Upper lobe of left lung (tissue), 6 donors: ENCODE measurements around the gene MBP. TPM values are rescaled to one million over a fixed set of nuclear protein-coding genes. Genes with fewer than 3 reads are reported as not detected.

Experiments
- ATAC-seq, 2 donors: fragments of 200-7000 bp; cut with Tn5 transposase; one replicate each; pipeline ENCODE4 v1.9.1; 2022; ENCODE audit warnings: mild to moderate bottlenecking in 2 of 2, moderate library complexity in 2 of 2; ENCODE audit not compliant: low FRiP score in 2 of 2
- DNase-seq, 2 donors: peaks; one replicate each; pipeline ENCODE4 v3.0.0-alpha.2; 2019 to 2020
- H3K27ac ChIP-seq, 4 donors: fragments of 200-600 bp; sonication (generic); one replicate each; pipeline ENCODE4 v1.5.1; 2016 to 2019
- H3K27me3 ChIP-seq, 4 donors: fragments of 200-600 bp; sonication (generic); one replicate each; pipeline ENCODE4 v1.5.1; 2017 to 2019
- H3K36me3 ChIP-seq, 4 donors: fragments of 200-600 bp; sonication (generic); one replicate each; pipeline ENCODE4 v1.5.1; 2016 to 2019
- H3K4me1 ChIP-seq, 4 donors: fragments of 200-600 bp; sonication (generic); one replicate each; pipeline ENCODE4 v1.5.1; 2018 to 2019
- H3K4me3 ChIP-seq, 4 donors: fragments of 200-600 bp; sonication (generic); one replicate each; pipeline ENCODE4 v1.5.1; 2017 to 2019; ENCODE audit warnings: mild to moderate bottlenecking in 2 of 4, moderate library complexity in 1 of 4
- H3K9me3 ChIP-seq, 4 donors: fragments of 200-600 bp; sonication (generic); one replicate each; pipeline ENCODE4 v1.5.1; 2018 to 2019
- CTCF ChIP-seq, 6 experiments: fragments of 450-650 bp in 4 of 6; fragments of 200-600 bp in 2 of 6; sonication (generic) in 2 of 6; IDR thresholded peaks; one replicate each; pipeline ENCODE4 v1.5.1; 2016 to 2019; ENCODE audit warnings: antibody characterized with exemption in 6 of 6
- EP300 ChIP-seq, 4 donors: sonication (generic); formaldehyde crosslinking; IDR thresholded peaks; one replicate each; pipeline ENCODE4 v1.5.1; 2017; ENCODE audit warnings: antibody characterized with exemption in 4 of 4, control low read depth in 2 of 4
- POLR2A ChIP-seq, 4 donors: fragments of 450-650 bp; IDR thresholded peaks; one replicate each; pipeline ENCODE4 v1.5.1; 2016 to 2017; ENCODE audit warnings: antibody characterized with exemption in 4 of 4, mild to moderate bottlenecking in 2 of 4
- POLR2AphosphoS5 ChIP-seq, 2 donors: sonication (generic); formaldehyde crosslinking; IDR thresholded peaks; one replicate each; pipeline ENCODE4 v1.5.1; 2017; ENCODE audit warnings: antibody characterized with exemption in 2 of 2
- WGBS, 2 donors: methylation state at CpG; one replicate each; pipeline ENCODE4 v1.1.5; 2017 to 2018; 5-methylcytosine and 5-hydroxymethylcytosine counted together
- total RNA-seq, 6 donors: library from RNA; depleted of rRNA in 4 of 6; stranded (reverse); fragments of >200 nt in 4 of 6; gene quantifications; one replicate each; pipeline versions ENCODE4 v1.1.0 to v1.2.1, GENCODE V29; 2016 to 2021
- donor health status: DM: no; HTN: no; CAD: no; lungs with moderate emphysema.
- donor health status: DM: no; HTN: yes; CAD: no; lungs with severe emphysema.

Gene MBP
- total RNA-seq, 6 donors from 2014 or later = 55.5 to 87.6 (median 68.8) TPM

- 49 to 70% methylated on average over 13 of the region's 13 CpGs for WGBS, 2 donors
- Histone ChIP-seq H3K27ac (peak overlapping the region; percentile 82 to 89 (median 84)), H3K36me3 (peaks cover 0 to 6% (median 2%) of the 10 kb centered on the region in 4 donors), H3K4me3 (no peak overlapping the region), H3K4me1 (peaks cover 60 to 86% (median 71%) of the 10 kb centered on the region in 4 donors), H3K27me3 (no peaks in the 10 kb centered on the region), H3K9me3 (no peaks in the 10 kb centered on the region)
- DNase-seq = peak in 1 of 2 donors; percentile 75
- TF ChIP-seq CTCF (IDR thresholded peaks at IDR 0.05) (no peak), POLR2AphosphoS5 (IDR thresholded peaks at IDR 0.05) (peak; percentile 17 to 78), POLR2A (IDR thresholded peaks at IDR 0.05) (peak in 1 of 4 donors; percentile 48), EP300 (IDR thresholded peaks at IDR 0.05) (peak in 2 of 4 donors; percentile 63 to 86)
- peak; percentile 39 to 73 for ATAC-seq
Observed at GRCh38 chr18:77065221-77065981, 67.2 kb downstream of the MBP start.

GRCh38 chr18:77063260-77063659 lies 69.3 kb downstream of the MBP start:
- TF ChIP-seq CTCF (IDR thresholded peaks at IDR 0.05) = no peak
- TF ChIP-seq EP300 (IDR thresholded peaks at IDR 0.05) = no peak
- peak in 1 of 2 donors; percentile 45 for TF ChIP-seq POLR2AphosphoS5 (IDR thresholded peaks at IDR 0.05)
- peak in 1 of 4 donors; percentile 11 for TF ChIP-seq POLR2A (IDR thresholded peaks at IDR 0.05)
- H3K36me3 ChIP-seq = peaks cover 0 to 6% (median 2%) of the 10 kb centered on the region in 4 donors
- WGBS, 2 donors = 69 to 93% methylated on average over 4 to 7 of the region's 7 CpGs
- DNase-seq (peak in 1 of 2 donors; percentile 80), ATAC-seq (no peak)
- H3K9me3 ChIP-seq = no peaks in the 10 kb centered on the region
- no peak overlapping the region for H3K4me3 ChIP-seq
- peak overlapping the region; percentile 78 to 87 (median 80) for H3K27ac ChIP-seq
- no peaks in the 10 kb centered on the region for H3K27me3 ChIP-seq
- peaks cover 52 to 85% (median 66%) of the 10 kb centered on the region in 4 donors for H3K4me1 ChIP-seq

GRCh38 chr18:77062518-77063003 lies 70.0 kb downstream of the MBP start:
- peak; percentile 4 to 18 for TF ChIP-seq POLR2AphosphoS5 (IDR thresholded peaks at IDR 0.05)
- no peak for TF ChIP-seq POLR2A (IDR thresholded peaks at IDR 0.05)
- no peak for TF ChIP-seq CTCF (IDR thresholded peaks at IDR 0.05)
- TF ChIP-seq EP300 (IDR thresholded peaks at IDR 0.05) = peak in 1 of 4 donors; percentile 14
- H3K9me3 ChIP-seq = no peaks in the 10 kb centered on the region
- H3K4me1 ChIP-seq = peaks cover 45 to 80% (median 60%) of the 10 kb centered on the region in 4 donors
- H3K4me3 ChIP-seq = no peak overlapping the region
- ATAC-seq (peak; percentile 0 to 74), DNase-seq (peak in 1 of 2 donors; percentile 49)
- peak overlapping the region; percentile 78 to 87 (median 80) for H3K27ac ChIP-seq
- 47 to 53% methylated on average over 12 of the region's 12 CpGs for WGBS, 2 donors
- peaks cover 0 to 6% (median 2%) of the 10 kb centered on the region in 4 donors for H3K36me3 ChIP-seq
- H3K27me3 ChIP-seq = no peaks in the 10 kb centered on the region

DNA sequence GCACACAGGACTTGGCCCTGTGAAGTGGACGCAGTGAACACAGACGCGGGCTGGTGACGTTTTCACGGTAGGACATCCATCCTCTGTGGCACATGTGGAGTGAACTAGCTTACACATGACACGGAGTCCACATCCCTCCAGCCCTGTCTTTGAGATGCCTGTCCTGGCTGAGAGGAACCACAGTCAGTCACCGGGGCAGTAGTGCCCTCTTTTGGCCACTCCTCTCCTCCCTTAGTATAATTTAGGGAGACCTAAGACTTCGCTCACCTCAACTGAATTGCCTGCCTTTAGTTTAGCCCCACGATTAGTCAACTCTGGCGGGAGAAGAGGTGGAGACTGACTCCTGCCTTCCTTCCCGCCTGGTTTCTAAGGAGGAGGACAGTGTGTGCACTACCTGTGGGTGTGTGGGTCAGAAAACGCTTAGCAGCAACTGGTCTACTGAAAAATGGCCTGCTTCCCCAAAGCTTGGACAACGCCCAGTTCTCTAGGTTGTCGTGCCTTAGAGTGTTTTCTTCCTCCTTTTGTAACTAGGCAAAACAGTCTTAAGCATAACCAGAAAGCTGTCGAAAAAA lies 70.6 kb downstream of the MBP start:
- peak; percentile 78 to 81 for ATAC-seq

More for the DNA sequence above, 70.6 kb downstream of the MBP start:
- peak in 1 of 2 donors; percentile 80 for DNase-seq
- Histone ChIP-seq H3K4me1 (peaks cover 41 to 79% (median 60%) of the 10 kb centered on the region in 4 donors), H3K9me3 (no peaks in the 10 kb centered on the region), H3K27ac (peak overlapping the region; percentile 78 to 87 (median 80)), H3K36me3 (peaks cover 0 to 6% (median 2%) of the 10 kb centered on the region in 4 donors), H3K27me3 (no peaks in the 10 kb centered on the region), H3K4me3 (no peak overlapping the region)
- peak in 1 of 4 donors; percentile 29 for TF ChIP-seq EP300 (IDR thresholded peaks at IDR 0.05)
- peak in 1 of 4 donors; percentile 22 for TF ChIP-seq POLR2A (IDR thresholded peaks at IDR 0.05)
- peak in 3 of 6 experiments; percentile 23 to 55 (median 28) for TF ChIP-seq CTCF (IDR thresholded peaks at IDR 0.05)
- TF ChIP-seq POLR2AphosphoS5 (IDR thresholded peaks at IDR 0.05) = peak in 1 of 2 donors; percentile 34
- 57 to 58% methylated on average over 13 to 15 of the region's 15 CpGs for WGBS, 2 donors
